ENCODE results near the gene NOS1AP.

- TF ChIP-seq ZFP30 (CRISPR knock-in tag; IDR thresholded peaks at IDR 0.05) (no peak), ZNF70 (CRISPR knock-in tag; IDR thresholded peaks at IDR 0.05) (no peak), ZNF565 (CRISPR knock-in tag; conservative IDR thresholded peaks at IDR 0.05; ENCODE audit: low read depth) (no peak), PATZ1 (CRISPR knock-in tag; IDR thresholded peaks at IDR 0.05; ENCODE audit: borderline replicate concordance) (no peak), ZC3H10 (CRISPR knock-in tag; IDR thresholded peaks at IDR 0.05) (no peak), CSDC2 (CRISPR knock-in tag; IDR thresholded peaks at IDR 0.05) (no peak), CSRNP3 (CRISPR knock-in tag; IDR thresholded peaks at IDR 0.05) (no peak), SNAI2 (CRISPR knock-in tag; IDR thresholded peaks at IDR 0.05) (no peak), PPARA (CRISPR knock-in tag; IDR thresholded peaks at IDR 0.05; ENCODE audit: borderline replicate concordance) (no peak), CREB5 (CRISPR knock-in tag; IDR thresholded peaks at IDR 0.05; ENCODE audit: low read depth) (no peak), BACH2 (CRISPR knock-in tag; IDR thresholded peaks at IDR 0.05; ENCODE audit: borderline replicate concordance) (no peak), TOX (CRISPR knock-in tag; IDR thresholded peaks at IDR 0.05; ENCODE audit: borderline replicate concordance) (no peak)
Measured at GRCh38 chr1:162233066-162233465, 163.6 kb downstream of the NOS1AP start.

Data from SK-N-SH treated with all-trans-retinoic acid at 6 μM for 48 hours (cell line).